ENCODE measurements around the gene TOR1AIP1.
"Not testable (repeated sequence)": the region's sequence is repeated elsewhere in the genome, so short reads cannot be mapped to it uniquely, and the experiment has no call there.

The TOR1AIP1 gene, protein sequence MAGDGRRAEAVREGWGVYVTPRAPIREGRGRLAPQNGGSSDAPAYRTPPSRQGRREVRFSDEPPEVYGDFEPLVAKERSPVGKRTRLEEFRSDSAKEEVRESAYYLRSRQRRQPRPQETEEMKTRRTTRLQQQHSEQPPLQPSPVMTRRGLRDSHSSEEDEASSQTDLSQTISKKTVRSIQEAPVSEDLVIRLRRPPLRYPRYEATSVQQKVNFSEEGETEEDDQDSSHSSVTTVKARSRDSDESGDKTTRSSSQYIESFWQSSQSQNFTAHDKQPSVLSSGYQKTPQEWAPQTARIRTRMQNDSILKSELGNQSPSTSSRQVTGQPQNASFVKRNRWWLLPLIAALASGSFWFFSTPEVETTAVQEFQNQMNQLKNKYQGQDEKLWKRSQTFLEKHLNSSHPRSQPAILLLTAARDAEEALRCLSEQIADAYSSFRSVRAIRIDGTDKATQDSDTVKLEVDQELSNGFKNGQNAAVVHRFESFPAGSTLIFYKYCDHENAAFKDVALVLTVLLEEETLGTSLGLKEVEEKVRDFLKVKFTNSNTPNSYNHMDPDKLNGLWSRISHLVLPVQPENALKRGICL

GRCh38 chr1:179882253-179883039 is at the start of gene TOR1AIP1:
Gene TOR1AIP1 (plus strand): TSS chr1:179882285. CDS start chr1:179882503, 218 bp downstream.
- FAIRE-seq (no peak), DNase-seq (ENCODE audit: low spot score) (peak; percentile 90)

GRCh38 chr1:179836686-179837445 is 45.2 kb upstream of the TOR1AIP1 start:
- FAIRE-seq; DNase-seq (ENCODE audit: low spot score): not testable (repeated sequence)

- DNase-seq (ENCODE audit: low spot score) (no peak), FAIRE-seq (no peak)
Observed at GRCh38 chr1:179840107-179840506, 42.0 kb upstream of the TOR1AIP1 start.

- DNase-seq (ENCODE audit: low spot score) = no peak
- no peak for FAIRE-seq
Observed at GRCh38 chr1:179848233-179848632, 33.9 kb upstream of the TOR1AIP1 start.

GRCh38 chr1:179853102-179853501 is 29.0 kb upstream of the TOR1AIP1 start:
- FAIRE-seq (no peak), DNase-seq (ENCODE audit: low spot score) (no peak)

GRCh38 chr1:179855831-179856230 is 26.3 kb upstream of the TOR1AIP1 start:
- FAIRE-seq = not testable (repeated sequence)

GRCh38 chr1:179856296-179856695 is 25.8 kb upstream of the TOR1AIP1 start:
- FAIRE-seq (no peak), DNase-seq (ENCODE audit: low spot score) (no peak)

More at GRCh38 chr1:179855831-179856230, 26.3 kb upstream of the TOR1AIP1 start:
- DNase-seq (ENCODE audit: low spot score) = not testable (repeated sequence)

- FAIRE-seq (no peak), DNase-seq (ENCODE audit: low spot score) (no peak)
Observed at GRCh38 chr1:179857009-179857408, 25.1 kb upstream of the TOR1AIP1 start.

GRCh38 chr1:179860652-179861051 is 21.4 kb upstream of the TOR1AIP1 start:
- no peak for FAIRE-seq
- no peak for DNase-seq (ENCODE audit: low spot score)

- DNase-seq (ENCODE audit: low spot score) (no peak), FAIRE-seq (no peak)
Observed at GRCh38 chr1:179865377-179865776, 16.7 kb upstream of the TOR1AIP1 start.

- no peak for FAIRE-seq
Observed at GRCh38 chr1:179866616-179867015, 15.5 kb upstream of the TOR1AIP1 start.

GRCh38 chr1:179867493-179868330 is 14.4 kb upstream of the TOR1AIP1 start:
- peak; percentile 36 for DNase-seq (ENCODE audit: low spot score)
- peak; percentile 10 for FAIRE-seq

More at GRCh38 chr1:179866616-179867015, 15.5 kb upstream of the TOR1AIP1 start:
- no peak for DNase-seq (ENCODE audit: low spot score)

GRCh38 chr1:179870870-179871269 is 11.2 kb upstream of the TOR1AIP1 start:
- no peak for DNase-seq (ENCODE audit: low spot score)
- no peak for FAIRE-seq

- FAIRE-seq = no peak
- no peak for DNase-seq (ENCODE audit: low spot score)
Observed at GRCh38 chr1:179871940-179872339, 10.1 kb upstream of the TOR1AIP1 start.

DNA sequence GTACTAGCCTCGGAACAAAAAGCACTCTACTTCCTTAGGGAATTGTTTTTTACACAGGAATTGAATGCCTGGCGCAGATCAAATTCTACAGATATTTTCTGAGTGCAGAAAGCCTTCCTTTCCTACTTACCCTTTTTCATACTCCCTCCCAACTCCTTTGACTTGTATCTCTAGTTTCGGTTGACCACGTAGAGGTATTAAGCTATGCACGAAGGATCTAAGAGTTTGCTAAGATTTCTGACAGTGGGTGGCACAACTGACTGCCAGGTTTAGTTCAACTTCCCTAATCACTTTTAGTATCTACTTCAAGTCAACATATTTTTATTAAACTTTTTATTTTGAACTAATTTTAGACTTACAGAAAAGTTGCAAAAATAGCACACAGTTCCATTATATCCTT is 9.5 kb upstream of the TOR1AIP1 start:
- FAIRE-seq (no peak), DNase-seq (ENCODE audit: low spot score) (no peak)

- no peak for DNase-seq (ENCODE audit: low spot score)
- no peak for FAIRE-seq
Observed at GRCh38 chr1:179873438-179873851, 8.6 kb upstream of the TOR1AIP1 start.

DNA sequence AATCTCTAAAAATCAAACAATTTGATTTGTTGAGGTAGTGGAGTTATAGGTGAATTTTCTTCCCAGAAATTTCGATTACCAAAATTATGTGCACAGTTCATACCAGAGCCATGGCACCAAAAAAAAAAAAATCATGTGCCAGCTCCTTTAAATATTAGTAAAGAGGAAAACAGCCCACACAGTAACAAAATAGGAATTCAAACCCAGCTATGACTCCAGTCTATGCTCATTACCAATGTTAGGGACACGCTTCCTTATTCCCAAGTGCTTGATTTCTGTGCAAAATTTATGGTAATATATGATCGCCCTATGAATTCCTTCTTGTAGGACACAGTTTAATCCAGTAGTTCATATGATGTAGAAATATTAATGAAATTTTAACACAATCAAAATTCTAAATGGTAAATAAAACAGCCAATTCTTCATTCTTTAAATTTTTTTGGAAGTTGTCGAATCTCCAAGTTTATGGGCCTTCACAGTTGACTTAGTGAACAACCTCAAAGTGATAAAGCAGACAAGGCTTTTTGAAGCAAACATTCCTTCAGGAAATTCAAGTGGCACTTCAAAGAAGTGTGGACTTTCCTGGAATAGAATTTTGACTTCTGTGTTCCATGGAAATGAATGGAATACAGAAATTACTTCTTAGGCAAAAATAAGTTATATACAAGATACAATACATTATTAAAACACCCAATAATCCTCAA is 6.3 kb upstream of the TOR1AIP1 start:
- no peak for FAIRE-seq
- DNase-seq (ENCODE audit: low spot score) = no peak

DNA sequence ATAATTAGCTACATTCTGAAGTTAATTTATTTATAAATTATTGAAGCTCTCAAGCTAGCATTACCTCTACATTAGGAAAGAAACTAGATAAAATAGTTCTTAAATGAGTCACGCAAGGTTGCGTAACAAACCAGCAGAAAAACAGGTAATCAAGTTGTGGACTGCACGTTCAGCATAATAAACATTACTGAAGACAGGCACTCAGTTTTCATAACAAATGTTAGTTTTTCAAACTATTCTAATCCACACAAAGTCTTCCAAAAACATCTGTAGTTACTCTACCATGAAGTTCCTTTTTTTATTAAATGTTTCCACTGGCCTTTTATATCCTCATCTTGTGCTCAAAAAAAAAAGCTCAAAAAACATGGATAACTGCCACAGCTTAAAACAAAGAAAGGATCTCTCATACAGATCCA is 5.8 kb upstream of the TOR1AIP1 start:
- FAIRE-seq = no peak
- peak; percentile 15 for DNase-seq (ENCODE audit: low spot score)

DNA sequence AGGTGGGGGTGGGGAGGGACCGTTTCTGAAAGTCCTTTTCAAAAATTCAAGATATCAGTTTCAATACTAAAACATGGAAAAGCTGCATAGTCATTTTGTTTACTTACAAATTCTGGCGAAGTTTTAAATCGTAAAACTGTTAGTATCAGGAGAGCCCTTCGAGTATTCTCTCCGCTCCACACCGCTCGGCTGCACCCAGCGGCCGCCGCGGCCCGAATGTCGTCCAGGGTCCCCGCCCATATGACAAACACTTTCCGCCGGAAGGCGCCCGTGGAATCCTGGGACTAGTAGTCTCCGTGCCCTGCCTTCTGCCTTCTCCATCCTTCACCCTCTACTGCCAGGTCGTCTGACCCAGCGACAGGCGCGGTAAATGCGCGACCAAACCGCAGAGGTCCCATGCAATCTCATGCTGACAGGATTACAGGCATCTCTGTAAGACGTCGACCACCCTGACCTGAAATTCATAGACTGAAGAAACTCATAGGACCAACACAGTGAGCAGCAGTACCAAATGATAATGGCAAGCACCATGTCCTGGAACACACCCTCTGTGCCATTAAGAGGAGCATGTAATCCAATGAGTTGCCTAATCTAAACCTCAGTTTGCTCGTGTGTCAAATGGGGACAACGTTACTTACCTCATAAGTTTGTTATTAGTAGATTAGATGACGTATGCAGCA is 4.4 kb upstream of the TOR1AIP1 start, which contains the start of gene TOR1AIP2:
Gene TOR1AIP2 (minus strand): TSS at position 218 of the 680 bp plus-strand sequence. CDS start 25,138 bp downstream, outside the sequence.
- peak; percentile 56 for FAIRE-seq

More for the DNA sequence above, 4.4 kb upstream of the TOR1AIP1 start, which contains the start of gene TOR1AIP2:
- DNase-seq (ENCODE audit: low spot score) = peak; percentile 65

Measured in RCC 7860 (cell line).